ENCODE results near the gene ART5.

The ART5 gene

DNA sequence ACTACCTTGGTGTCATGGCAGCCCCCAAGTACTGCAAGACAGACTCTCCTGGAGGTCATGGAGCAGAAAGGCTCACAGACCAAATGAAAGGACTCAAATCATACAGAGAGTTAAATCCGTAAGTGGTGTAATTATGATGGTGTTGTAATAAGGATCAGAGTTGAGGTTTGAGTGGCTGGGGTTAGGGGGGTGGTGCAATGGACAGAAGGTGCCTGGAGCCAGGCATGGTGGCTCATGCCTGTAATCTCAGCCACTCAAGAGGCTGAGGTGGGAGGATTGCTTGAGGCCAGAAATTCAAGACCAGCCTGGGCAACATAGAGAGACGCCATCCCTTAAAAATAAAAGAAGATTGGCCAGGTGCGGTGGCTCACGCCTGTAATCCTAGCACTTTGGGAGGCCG, 18.7 kb downstream of the ART5 start:
- H3K9me3 ChIP-seq (ENCODE audit: control insufficient read depth in 5 of 5, low read length in 5 of 5), result no peaks in the 10 kb centered on the region
- peaks cover 0 to 24% (median 15%) of the 10 kb centered on the region in 5 donors for H3K4me1 ChIP-seq (ENCODE audit: control insufficient read depth in 5 of 5, insufficient read depth in 5 of 5, low read length in 5 of 5)
- H3K4me3 ChIP-seq (ENCODE audit: low read depth in 1 of 5, low read length in 5 of 5), result no peak overlapping the region
- no peaks in the 10 kb centered on the region for H3K36me3 ChIP-seq (ENCODE audit: control insufficient read depth in 5 of 5, insufficient read depth in 5 of 5, low read length in 5 of 5)
- H3K27ac ChIP-seq (ENCODE audit: low read depth, low read length), result no peak overlapping the region
- H3K9ac ChIP-seq (ENCODE audit: low read length in 5 of 5), result no peak overlapping the region
- no peaks in the 10 kb centered on the region for H3K27me3 ChIP-seq (ENCODE audit: control insufficient read depth in 5 of 5, insufficient read depth in 4 of 5, low read length in 5 of 5)

DNA sequence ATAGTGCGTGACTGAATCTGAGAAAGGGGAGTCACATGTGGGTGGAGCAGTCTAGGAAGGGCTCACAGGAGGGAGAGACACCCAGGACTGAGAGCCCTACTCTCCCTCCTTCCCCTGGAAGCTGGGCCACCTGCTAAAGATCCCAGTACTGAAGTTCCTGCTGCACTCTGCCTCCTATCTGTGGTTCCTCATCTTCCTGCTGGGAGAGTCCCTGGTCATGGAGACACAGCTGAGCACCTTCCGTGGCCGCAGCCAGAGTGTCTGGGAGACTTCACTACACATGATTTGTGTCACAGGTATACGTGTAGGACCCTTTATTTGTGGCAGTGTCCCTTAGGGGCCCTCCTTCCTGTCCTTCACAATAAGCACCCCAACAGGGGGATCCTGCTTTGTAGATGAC, 19.3 kb downstream of the ART5 start:
- Histone ChIP-seq H3K27me3 (ENCODE audit: control insufficient read depth in 5 of 5, insufficient read depth in 4 of 5, low read length in 5 of 5) (no peaks in the 10 kb centered on the region), H3K9me3 (ENCODE audit: control insufficient read depth in 5 of 5, low read length in 5 of 5) (no peaks in the 10 kb centered on the region), H3K4me3 (ENCODE audit: low read depth in 1 of 5, low read length in 5 of 5) (no peak overlapping the region), H3K36me3 (ENCODE audit: control insufficient read depth in 5 of 5, insufficient read depth in 5 of 5, low read length in 5 of 5) (no peaks in the 10 kb centered on the region), H3K4me1 (ENCODE audit: control insufficient read depth in 5 of 5, insufficient read depth in 5 of 5, low read length in 5 of 5) (peaks cover 0 to 24% (median 15%) of the 10 kb centered on the region in 5 donors), H3K9ac (ENCODE audit: low read length in 5 of 5) (no peak overlapping the region), H3K27ac (ENCODE audit: low read depth, low read length) (no peak overlapping the region)

DNA sequence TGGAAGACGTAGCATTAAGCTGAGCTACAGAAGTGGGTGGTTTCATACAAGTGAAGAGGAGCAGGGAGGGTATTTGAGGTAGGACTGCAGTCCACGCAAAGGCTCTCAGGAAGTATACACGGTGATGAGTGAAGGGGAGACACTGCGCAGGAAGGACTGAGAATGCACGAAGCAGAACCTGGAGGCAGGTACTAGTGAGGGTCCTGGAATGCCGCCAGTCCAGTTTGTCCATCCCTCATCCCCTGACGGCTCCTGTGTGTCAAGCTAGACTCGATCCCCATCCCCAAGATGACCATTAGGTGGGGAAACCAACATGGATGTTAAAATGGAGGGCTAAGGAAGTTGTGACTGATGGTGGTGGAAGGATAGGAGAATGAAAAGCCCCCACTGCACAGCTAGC, 23.8 kb downstream of the ART5 start:
- Histone ChIP-seq H3K36me3 (ENCODE audit: control insufficient read depth in 5 of 5, insufficient read depth in 5 of 5, low read length in 5 of 5) (no peaks in the 10 kb centered on the region), H3K4me3 (ENCODE audit: low read depth in 1 of 5, low read length in 5 of 5) (no peak overlapping the region), H3K27ac (ENCODE audit: low read depth, low read length) (no peak overlapping the region), H3K9me3 (ENCODE audit: control insufficient read depth in 5 of 5, low read length in 5 of 5) (no peaks in the 10 kb centered on the region), H3K9ac (ENCODE audit: low read length in 5 of 5) (no peak overlapping the region), H3K27me3 (ENCODE audit: control insufficient read depth in 5 of 5, insufficient read depth in 4 of 5, low read length in 5 of 5) (no peaks in the 10 kb centered on the region), H3K4me1 (ENCODE audit: control insufficient read depth in 5 of 5, insufficient read depth in 5 of 5, low read length in 5 of 5) (peaks cover 0 to 13% (median 0%) of the 10 kb centered on the region in 5 donors)

DNA sequence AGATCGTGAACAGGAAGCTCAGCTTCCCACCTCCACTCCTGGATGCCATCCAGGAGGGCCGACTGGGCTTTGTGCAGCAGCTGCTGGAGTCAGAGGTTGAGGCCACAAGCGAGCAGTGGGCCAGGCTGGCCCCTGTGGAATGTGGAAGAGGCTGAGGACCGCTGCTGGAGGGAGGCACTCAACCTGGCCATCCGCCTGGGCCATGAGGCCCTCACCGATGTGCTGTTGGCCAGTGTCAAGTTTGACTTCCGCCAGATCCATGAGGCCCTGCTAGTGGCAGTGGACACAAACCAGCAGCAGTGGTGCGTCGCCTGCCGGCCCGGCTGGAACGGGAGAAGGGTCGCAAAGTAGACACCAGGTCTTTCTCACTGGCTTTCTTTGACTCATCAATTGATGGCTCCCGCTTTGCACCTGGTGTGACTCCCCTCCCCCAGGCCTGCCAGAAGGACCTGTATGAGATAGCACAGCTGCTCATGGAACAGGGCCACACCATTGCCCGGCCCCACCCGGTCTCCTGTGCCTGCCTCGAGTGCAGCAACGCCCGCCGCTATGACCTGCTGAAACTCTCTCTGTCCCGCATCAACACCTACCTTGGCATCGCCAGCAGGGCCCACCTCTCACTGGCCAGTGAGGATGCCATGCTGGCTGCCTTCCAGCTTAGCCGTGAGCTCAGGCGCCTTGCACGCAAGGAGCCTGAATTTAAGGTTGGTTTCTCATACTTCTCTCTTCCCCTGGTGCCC, 24.9 kb downstream of the ART5 start:
- no peak overlapping the region for H3K9ac ChIP-seq (ENCODE audit: low read length in 5 of 5)
- peaks cover 0 to 13% (median 0%) of the 10 kb centered on the region in 5 donors for H3K4me1 ChIP-seq (ENCODE audit: control insufficient read depth in 5 of 5, insufficient read depth in 5 of 5, low read length in 5 of 5)
- H3K9me3 ChIP-seq (ENCODE audit: control insufficient read depth in 5 of 5, low read length in 5 of 5), result peaks cover 0 to 6% (median 0%) of the 10 kb centered on the region in 5 donors
- H3K27ac ChIP-seq (ENCODE audit: low read depth, low read length), result no peak overlapping the region
- H3K36me3 ChIP-seq (ENCODE audit: control insufficient read depth in 5 of 5, insufficient read depth in 5 of 5, low read length in 5 of 5), result no peaks in the 10 kb centered on the region
- H3K4me3 ChIP-seq (ENCODE audit: low read depth in 1 of 5, low read length in 5 of 5), result no peak overlapping the region
- no peaks in the 10 kb centered on the region for H3K27me3 ChIP-seq (ENCODE audit: control insufficient read depth in 5 of 5, insufficient read depth in 4 of 5, low read length in 5 of 5)

- Histone ChIP-seq H3K4me1 (ENCODE audit: control insufficient read depth in 5 of 5, insufficient read depth in 5 of 5, low read length in 5 of 5) (peaks cover 0 to 13% (median 0%) of the 10 kb centered on the region in 5 donors), H3K4me3 (ENCODE audit: low read depth in 1 of 5, low read length in 5 of 5) (no peak overlapping the region), H3K27ac (ENCODE audit: low read depth, low read length) (no peak overlapping the region)
Measured at GRCh38 chr11:3615998-3616397, 25.8 kb downstream of the ART5 start.

GRCh38 chr11:3614742-3615171, 27.0 kb downstream of the ART5 start:
- Histone ChIP-seq H3K36me3 (ENCODE audit: control insufficient read depth in 5 of 5, insufficient read depth in 5 of 5, low read length in 5 of 5) (no peaks in the 10 kb centered on the region), H3K9ac (ENCODE audit: low read length in 5 of 5) (no peak overlapping the region), H3K9me3 (ENCODE audit: control insufficient read depth in 5 of 5, low read length in 5 of 5) (peaks cover 0 to 7% (median 0%) of the 10 kb centered on the region in 5 donors), H3K27ac (ENCODE audit: low read depth, low read length) (no peak overlapping the region), H3K4me3 (ENCODE audit: low read depth in 1 of 5, low read length in 5 of 5) (peak overlapping the region in 1 of 5 donors; percentile 18), H3K27me3 (ENCODE audit: control insufficient read depth in 5 of 5, insufficient read depth in 4 of 5, low read length in 5 of 5) (no peaks in the 10 kb centered on the region), H3K4me1 (ENCODE audit: control insufficient read depth in 5 of 5, insufficient read depth in 5 of 5, low read length in 5 of 5) (peaks cover 0 to 13% (median 0%) of the 10 kb centered on the region in 5 donors)

More at GRCh38 chr11:3615998-3616397, 25.8 kb downstream of the ART5 start:
- Histone ChIP-seq H3K27me3 (ENCODE audit: control insufficient read depth in 5 of 5, insufficient read depth in 4 of 5, low read length in 5 of 5) (no peaks in the 10 kb centered on the region), H3K36me3 (ENCODE audit: control insufficient read depth in 5 of 5, insufficient read depth in 5 of 5, low read length in 5 of 5) (no peaks in the 10 kb centered on the region), H3K9ac (ENCODE audit: low read length in 5 of 5) (no peak overlapping the region), H3K9me3 (ENCODE audit: control insufficient read depth in 5 of 5, low read length in 5 of 5) (peaks cover 0 to 7% (median 0%) of the 10 kb centered on the region in 5 donors)

DNA sequence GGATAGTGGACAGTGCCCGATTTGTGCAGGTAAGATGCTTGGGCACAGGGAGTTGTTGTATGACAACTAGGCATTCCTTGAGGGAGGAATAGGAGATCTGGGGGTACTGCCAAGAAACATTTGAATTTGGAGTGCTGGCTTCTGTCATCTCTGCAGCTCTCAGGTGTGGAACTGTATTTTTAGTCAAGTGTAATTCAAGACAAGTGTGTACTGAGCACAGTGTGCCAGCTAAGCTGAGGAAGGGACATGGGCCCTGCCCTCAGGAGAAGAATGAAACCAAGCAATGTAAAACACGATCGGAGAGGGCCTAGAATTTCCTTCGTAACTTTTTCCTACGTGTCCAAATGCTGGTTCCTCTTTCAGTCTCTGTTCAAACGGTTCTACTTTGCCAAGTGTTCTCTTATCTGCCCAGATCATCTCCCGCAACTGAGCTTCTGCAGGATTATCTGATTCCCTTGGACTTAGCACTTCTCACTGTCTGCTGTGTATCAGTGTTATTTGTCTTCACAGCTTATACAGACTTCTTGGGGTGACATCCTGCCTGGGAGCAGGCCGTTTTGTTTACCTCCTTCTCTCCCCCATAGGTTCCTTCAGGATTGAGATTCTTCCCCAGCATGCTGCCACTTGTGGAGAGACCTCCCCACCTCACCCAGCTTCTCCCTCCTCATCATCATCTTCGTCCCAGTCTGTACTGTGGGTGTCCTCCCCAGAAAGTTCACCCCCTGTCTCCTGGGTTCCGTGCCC, 27.6 kb downstream of the ART5 start:
- Histone ChIP-seq H3K36me3 (ENCODE audit: control insufficient read depth in 5 of 5, insufficient read depth in 5 of 5, low read length in 5 of 5) (no peaks in the 10 kb centered on the region), H3K27me3 (ENCODE audit: control insufficient read depth in 5 of 5, insufficient read depth in 4 of 5, low read length in 5 of 5) (no peaks in the 10 kb centered on the region), H3K4me1 (ENCODE audit: control insufficient read depth in 5 of 5, insufficient read depth in 5 of 5, low read length in 5 of 5) (peaks cover 0 to 13% (median 0%) of the 10 kb centered on the region in 5 donors), H3K4me3 (ENCODE audit: low read depth in 1 of 5, low read length in 5 of 5) (peak overlapping the region in 2 of 5 donors; percentile 18 to 26), H3K9ac (ENCODE audit: low read length in 5 of 5) (no peak overlapping the region), H3K27ac (ENCODE audit: low read depth, low read length) (no peak overlapping the region), H3K9me3 (ENCODE audit: control insufficient read depth in 5 of 5, low read length in 5 of 5) (peaks cover 0 to 7% (median 0%) of the 10 kb centered on the region in 5 donors)

DNA sequence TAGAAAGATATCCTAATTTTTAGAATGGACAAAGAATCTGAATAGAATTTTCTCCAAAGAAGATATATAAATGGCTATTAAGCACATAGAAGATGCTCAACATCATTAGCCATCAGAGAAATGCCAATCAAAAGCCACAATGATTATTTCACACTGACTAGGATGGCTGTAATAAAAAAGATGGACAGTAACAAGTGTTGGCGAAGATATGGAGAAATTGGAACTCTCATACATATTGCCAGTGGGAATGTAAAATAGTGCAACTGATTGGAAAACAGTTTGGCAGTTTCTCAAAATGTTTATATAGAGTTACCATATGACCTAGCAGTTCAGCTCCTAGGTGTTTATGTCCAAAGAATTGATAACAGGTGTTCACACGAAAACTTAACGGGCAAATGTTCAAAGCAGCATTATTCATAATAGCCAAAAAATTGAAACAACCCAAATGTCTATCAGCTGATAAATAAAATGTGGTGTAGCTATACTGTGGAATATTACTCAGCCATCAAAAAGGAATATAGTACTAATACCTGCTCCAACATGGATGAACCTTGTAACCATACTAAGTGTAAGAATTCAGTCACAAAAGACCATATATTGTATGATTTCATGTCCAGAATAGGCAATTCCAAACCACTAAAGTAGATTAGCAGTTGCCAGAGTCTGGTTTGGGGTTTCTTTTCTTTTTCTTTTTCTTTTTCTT, 29.7 kb downstream of the ART5 start:
- Histone ChIP-seq H3K4me3 (ENCODE audit: low read depth in 1 of 5, low read length in 5 of 5) (no peak overlapping the region), H3K27ac (ENCODE audit: low read depth, low read length) (no peak overlapping the region), H3K36me3 (ENCODE audit: control insufficient read depth in 5 of 5, insufficient read depth in 5 of 5, low read length in 5 of 5) (no peaks in the 10 kb centered on the region), H3K4me1 (ENCODE audit: control insufficient read depth in 5 of 5, insufficient read depth in 5 of 5, low read length in 5 of 5) (peaks cover 0 to 13% (median 0%) of the 10 kb centered on the region in 5 donors), H3K9me3 (ENCODE audit: control insufficient read depth in 5 of 5, low read length in 5 of 5) (peaks cover 0 to 7% (median 0%) of the 10 kb centered on the region in 5 donors), H3K27me3 (ENCODE audit: control insufficient read depth in 5 of 5, insufficient read depth in 4 of 5, low read length in 5 of 5) (no peaks in the 10 kb centered on the region), H3K9ac (ENCODE audit: low read length in 5 of 5) (no peak overlapping the region)

- Histone ChIP-seq H3K9ac (ENCODE audit: low read length in 5 of 5) (no peak overlapping the region), H3K27ac (ENCODE audit: low read depth, low read length) (no peak overlapping the region), H3K36me3 (ENCODE audit: control insufficient read depth in 5 of 5, insufficient read depth in 5 of 5, low read length in 5 of 5) (no peaks in the 10 kb centered on the region), H3K9me3 (ENCODE audit: control insufficient read depth in 5 of 5, low read length in 5 of 5) (peaks cover 0 to 7% (median 0%) of the 10 kb centered on the region in 5 donors), H3K27me3 (ENCODE audit: control insufficient read depth in 5 of 5, insufficient read depth in 4 of 5, low read length in 5 of 5) (no peaks in the 10 kb centered on the region), H3K4me1 (ENCODE audit: control insufficient read depth in 5 of 5, insufficient read depth in 5 of 5, low read length in 5 of 5) (peaks cover 0 to 13% (median 0%) of the 10 kb centered on the region in 5 donors), H3K4me3 (ENCODE audit: low read depth in 1 of 5, low read length in 5 of 5) (no peak overlapping the region)
Measured at GRCh38 chr11:3610846-3611245, 30.9 kb downstream of the ART5 start.
